Measurements from ENCODE around the gene STK36.

Gene STK36

DNA sequence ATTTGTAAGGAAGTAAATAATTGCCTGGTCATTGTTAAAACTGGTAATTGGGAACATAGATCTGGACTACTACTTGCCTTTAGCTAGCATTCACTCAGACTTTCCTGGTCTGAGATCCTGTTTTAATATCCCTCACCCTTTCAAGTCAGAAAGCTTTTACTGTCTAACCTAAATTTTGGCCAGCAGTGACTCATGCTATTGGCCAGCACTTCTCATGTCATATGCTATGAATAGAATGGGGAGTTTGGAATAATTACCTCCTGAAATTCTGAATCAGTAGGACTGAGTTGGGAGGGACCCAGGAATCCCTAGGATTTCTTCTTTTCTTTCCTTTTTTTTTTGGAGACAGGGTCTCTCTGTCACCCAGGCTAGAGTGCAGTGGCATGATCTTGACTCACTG lies 19.3 kb downstream of the STK36 start:
- H3K27me3 ChIP-seq (ENCODE audit: insufficient read depth, low read depth, severe bottlenecking) = no peaks in the 10 kb centered on the region
- no peak for DNase-seq
- no peak overlapping the region for H3K4me3 ChIP-seq (ENCODE audit: low read depth, low read length)
- H3K9me3 ChIP-seq (ENCODE audit: severe bottlenecking) = no peaks in the 10 kb centered on the region
- TF ChIP-seq, protein P1, sequence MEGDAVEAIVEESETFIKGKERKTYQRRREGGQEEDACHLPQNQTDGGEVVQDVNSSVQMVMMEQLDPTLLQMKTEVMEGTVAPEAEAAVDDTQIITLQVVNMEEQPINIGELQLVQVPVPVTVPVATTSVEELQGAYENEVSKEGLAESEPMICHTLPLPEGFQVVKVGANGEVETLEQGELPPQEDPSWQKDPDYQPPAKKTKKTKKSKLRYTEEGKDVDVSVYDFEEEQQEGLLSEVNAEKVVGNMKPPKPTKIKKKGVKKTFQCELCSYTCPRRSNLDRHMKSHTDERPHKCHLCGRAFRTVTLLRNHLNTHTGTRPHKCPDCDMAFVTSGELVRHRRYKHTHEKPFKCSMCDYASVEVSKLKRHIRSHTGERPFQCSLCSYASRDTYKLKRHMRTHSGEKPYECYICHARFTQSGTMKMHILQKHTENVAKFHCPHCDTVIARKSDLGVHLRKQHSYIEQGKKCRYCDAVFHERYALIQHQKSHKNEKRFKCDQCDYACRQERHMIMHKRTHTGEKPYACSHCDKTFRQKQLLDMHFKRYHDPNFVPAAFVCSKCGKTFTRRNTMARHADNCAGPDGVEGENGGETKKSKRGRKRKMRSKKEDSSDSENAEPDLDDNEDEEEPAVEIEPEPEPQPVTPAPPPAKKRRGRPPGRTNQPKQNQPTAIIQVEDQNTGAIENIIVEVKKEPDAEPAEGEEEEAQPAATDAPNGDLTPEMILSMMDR (IDR thresholded peaks at IDR 0.05; ENCODE audit: low read depth, low read length) = no peak
- H3K36me3 ChIP-seq = peaks cover 9% of the 10 kb centered on the region
- H3K27ac ChIP-seq = no peak overlapping the region

DNA sequence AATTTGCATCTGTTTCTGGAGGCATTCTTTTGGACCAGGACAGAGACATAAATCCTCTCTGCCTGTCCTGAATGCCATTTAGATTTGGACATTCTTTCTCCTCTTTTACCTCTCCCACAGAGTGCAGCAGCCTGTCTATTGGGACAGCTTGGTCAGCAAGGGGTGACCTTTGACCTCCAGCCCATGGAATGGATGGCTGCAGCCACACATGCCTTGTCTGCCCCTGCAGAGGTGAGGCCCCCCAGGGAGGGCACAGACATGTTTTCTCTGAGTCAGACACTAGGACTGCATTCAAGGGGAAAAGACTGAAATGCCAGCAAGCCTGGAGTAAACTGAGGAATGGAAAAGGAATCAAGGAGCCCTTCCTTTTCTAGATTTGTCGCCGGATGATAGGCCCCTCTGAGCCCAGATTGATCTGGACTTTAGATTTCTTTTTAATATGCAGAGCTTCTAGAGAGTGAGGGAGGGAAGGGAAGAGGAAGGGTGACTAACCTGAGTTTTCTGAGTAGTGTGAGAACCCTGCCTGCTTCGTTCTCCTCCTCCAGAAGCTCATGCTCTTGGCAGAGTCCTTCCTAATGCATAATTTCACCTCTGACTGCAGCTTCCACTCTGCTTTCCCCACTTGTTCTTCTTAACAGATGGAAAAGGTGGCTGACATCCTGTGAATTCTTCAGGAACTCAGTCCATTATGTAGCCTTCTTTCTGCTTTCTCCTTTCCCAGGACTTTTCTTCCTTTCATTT lies 22.7 kb downstream of the STK36 start:
- TF ChIP-seq, protein P1 (IDR thresholded peaks at IDR 0.05; ENCODE audit: low read depth, low read length) = no peak
- Histone ChIP-seq H3K36me3 (peaks cover 13% of the 10 kb centered on the region), H3K27me3 (ENCODE audit: insufficient read depth, low read depth, severe bottlenecking) (no peaks in the 10 kb centered on the region), H3K27ac (no peak overlapping the region), H3K9me3 (ENCODE audit: severe bottlenecking) (no peaks in the 10 kb centered on the region), H3K4me3 (ENCODE audit: low read depth, low read length) (no peak overlapping the region)
- DNase-seq = no peak

DNA sequence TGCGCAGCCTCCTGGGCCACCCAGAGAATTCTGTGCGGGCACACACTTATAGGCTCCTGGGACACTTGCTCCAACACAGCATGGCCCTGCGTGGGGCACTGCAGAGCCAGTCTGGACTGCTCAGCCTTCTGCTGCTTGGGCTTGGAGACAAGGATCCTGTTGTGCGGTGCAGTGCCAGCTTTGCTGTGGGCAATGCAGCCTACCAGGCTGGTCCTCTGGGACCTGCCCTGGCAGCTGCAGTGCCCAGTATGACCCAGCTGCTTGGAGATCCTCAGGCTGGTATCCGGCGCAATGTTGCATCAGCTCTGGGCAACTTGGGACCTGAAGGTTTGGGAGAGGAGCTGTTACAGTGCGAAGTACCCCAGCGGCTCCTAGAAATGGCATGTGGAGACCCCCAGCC lies 27.0 kb downstream of the STK36 start:
- Histone ChIP-seq H3K4me3 (ENCODE audit: low read depth, low read length) (no peak overlapping the region), H3K36me3 (peaks cover 12% of the 10 kb centered on the region; the same call in 1 of the 2 replicates), H3K9me3 (ENCODE audit: severe bottlenecking) (no peaks in the 10 kb centered on the region), H3K27ac (no peak overlapping the region), H3K27me3 (ENCODE audit: insufficient read depth, low read depth, severe bottlenecking) (no peaks in the 10 kb centered on the region)
- TF ChIP-seq, protein P1 (IDR thresholded peaks at IDR 0.05; ENCODE audit: low read depth, low read length) = no peak
- no peak for DNase-seq

DNA sequence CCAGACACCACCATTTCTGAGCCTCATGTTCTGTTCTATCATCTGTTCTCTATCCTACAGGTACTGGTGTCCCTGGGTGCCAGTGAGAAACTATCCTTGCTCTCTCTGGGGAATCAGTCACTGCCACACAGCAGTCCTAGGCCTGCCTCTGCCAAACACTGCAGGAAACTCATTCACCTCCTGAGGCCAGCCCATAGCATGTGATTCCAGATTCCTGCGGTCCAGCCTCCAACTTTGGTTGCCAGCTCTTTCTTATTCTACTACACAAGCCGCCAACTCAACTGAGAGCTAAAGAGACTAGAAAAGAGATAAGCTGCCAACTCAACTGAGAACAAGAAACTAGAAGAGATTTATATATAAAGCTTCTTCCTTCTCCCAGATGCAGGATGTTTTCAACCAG lies 29.9 kb downstream of the STK36 start:
- Histone ChIP-seq H3K36me3 (0 out of 2 replicates have a peak, but pooled peaks cover 5% of the 10 kb centered on the region), H3K4me3 (ENCODE audit: low read depth, low read length) (no peak overlapping the region), H3K27ac (no peak overlapping the region), H3K9me3 (ENCODE audit: severe bottlenecking) (no peaks in the 10 kb centered on the region), H3K27me3 (ENCODE audit: insufficient read depth, low read depth, severe bottlenecking) (no peaks in the 10 kb centered on the region)
- DNase-seq = no peak
- TF ChIP-seq, protein P1 (IDR thresholded peaks at IDR 0.05; ENCODE audit: low read depth, low read length) = no peak

DNA sequence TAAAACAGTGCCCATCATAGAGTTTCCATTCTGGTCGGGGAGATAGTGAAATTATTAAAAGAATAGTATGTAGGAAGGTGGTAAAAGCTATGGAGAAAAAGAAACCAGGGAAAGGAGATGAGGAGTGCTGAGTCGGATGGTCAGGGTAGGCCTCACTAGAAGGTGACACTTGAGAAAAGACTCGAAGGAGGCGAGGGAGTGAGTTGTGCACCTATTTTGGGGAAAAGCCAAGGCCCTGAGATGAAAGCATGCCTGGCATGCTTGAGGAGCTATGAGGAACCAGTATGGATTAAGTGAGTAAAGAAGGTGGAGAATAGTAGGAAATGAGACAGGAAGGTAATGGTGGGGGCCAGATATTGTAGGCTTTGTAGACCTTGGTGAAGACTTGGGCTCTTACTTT lies 31.5 kb downstream of the STK36 start:
- H3K27ac ChIP-seq = no peak overlapping the region
- no peaks in the 10 kb centered on the region for H3K9me3 ChIP-seq (ENCODE audit: severe bottlenecking)
- H3K4me3 ChIP-seq (ENCODE audit: low read depth, low read length) = no peak overlapping the region
- no peaks in the 10 kb centered on the region for H3K27me3 ChIP-seq (ENCODE audit: insufficient read depth, low read depth, severe bottlenecking)
- TF ChIP-seq, protein P1 (IDR thresholded peaks at IDR 0.05; ENCODE audit: low read depth, low read length) = no peak
- 0 out of 2 replicates have a peak, but pooled peaks cover 5% of the 10 kb centered on the region for H3K36me3 ChIP-seq
- DNase-seq = no peak

DNA sequence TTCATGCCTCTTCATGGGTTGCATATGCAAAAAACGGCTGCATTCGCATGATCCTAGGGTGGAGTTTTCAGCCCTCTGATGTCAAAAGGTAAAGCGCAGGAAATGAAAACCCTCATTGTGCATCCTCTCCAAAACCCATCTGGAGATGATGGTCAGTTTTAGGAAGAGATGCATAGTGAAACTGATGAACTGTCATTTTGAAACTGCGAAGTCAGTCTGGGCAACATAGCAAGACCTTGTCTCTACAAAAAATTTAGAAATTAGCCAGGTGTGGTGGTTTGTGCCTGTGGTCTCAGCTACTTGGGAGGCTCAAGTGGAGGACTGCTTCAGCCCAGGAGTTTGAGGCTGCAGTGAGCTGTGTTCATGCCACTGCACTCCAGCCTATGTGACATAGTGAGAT lies 36.2 kb downstream of the STK36 start:
- Histone ChIP-seq H3K4me3 (ENCODE audit: low read depth, low read length) (no peak overlapping the region), H3K9me3 (ENCODE audit: severe bottlenecking) (no peaks in the 10 kb centered on the region), H3K27ac (no peak overlapping the region), H3K27me3 (ENCODE audit: insufficient read depth, low read depth, severe bottlenecking) (no peaks in the 10 kb centered on the region), H3K36me3 (peaks cover 3% of the 10 kb centered on the region; the same call in 1 of the 2 replicates)
- no peak for DNase-seq
- TF ChIP-seq, protein P1 (IDR thresholded peaks at IDR 0.05; ENCODE audit: low read depth, low read length) = no peak
